T-helper 2 cell treated with Interferon-gamma antibody and Interleukin-4, amounts not matched to agents 100 ng/mL and 5 ng/mL, for 36 hours (primary cell): ENCODE measurements around the gene ZNF598. TPM values are rescaled to one million over a fixed set of nuclear protein-coding genes. Genes with fewer than 3 reads are reported as not detected.

ENCODE experiments used
- intact Hi-C: fragments of 100-400 bp; cut with micrococcal nuclease; formaldehyde crosslinking; loops from one replicate; pipeline ENCODE4 v1.15.1; 2023
- total RNA-seq: library from RNA; stranded (reverse); gene quantifications from 2 replicates; pipeline ENCODE4 v1.2.3, GENCODE V29; 2022

Gene ZNF598
- 58.9 and 63.6 TPM in 2 replicates for total RNA-seq

- intact Hi-C loops = loop anchor here (1.0 to 5.0 kb wide), 2 partner anchors 38 to 145 kb away; partner anchors contain the start of genes TBL3 and TRAF7
These were observed at the start of gene ZNF598 for GRCh38 chr16:2009791-2010510. TSS of gene ZNF598 (minus strand) at chr16:2009821.

DNA sequence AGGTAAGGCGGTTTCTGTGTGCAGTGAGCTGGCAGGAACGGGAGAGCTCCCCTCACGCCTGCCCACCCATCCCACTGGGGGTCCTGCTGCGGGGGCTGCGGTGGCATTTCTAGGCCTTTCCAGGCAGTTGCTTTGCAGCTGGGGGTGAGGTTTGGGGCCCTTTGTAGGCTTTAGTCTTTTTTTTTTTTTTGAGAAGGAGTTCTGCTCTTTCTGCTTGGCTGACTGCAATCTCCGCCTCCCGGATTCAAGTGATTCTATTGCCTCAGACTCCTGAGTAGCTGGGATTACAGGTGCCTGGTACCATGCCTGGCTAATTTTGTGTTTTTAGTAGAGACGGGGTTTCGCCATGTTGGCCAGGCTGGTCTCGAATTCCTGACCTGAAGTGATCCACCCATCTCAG, 49.3 kb upstream of the ZNF598 start:
- intact Hi-C loops = no loop called here

- intact Hi-C loops = no loop called here
These were observed 48.8 kb upstream of the ZNF598 start for GRCh38 chr16:2058420-2058819.

DNA sequence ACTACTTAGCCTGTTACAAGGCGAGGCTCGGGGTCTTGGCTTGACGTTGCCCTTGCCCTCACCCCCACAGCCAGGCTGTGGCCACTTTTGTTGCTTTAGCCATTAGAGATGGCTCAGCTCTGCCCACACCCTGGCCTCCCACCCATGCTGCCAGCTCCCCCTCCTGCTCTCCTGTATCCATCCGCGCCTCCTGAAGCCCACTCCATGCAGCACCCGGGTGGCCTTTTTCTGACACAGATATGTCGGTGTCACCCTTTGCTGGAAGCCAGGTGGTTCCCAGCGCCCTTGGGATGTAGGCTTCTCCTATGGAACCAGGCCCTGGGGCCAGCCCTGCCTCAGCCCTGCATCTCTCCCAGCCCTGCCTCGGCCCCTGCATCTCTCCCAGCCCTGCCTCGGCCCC, 47.8 kb upstream of the ZNF598 start:
- intact Hi-C loops = no loop called here

DNA sequence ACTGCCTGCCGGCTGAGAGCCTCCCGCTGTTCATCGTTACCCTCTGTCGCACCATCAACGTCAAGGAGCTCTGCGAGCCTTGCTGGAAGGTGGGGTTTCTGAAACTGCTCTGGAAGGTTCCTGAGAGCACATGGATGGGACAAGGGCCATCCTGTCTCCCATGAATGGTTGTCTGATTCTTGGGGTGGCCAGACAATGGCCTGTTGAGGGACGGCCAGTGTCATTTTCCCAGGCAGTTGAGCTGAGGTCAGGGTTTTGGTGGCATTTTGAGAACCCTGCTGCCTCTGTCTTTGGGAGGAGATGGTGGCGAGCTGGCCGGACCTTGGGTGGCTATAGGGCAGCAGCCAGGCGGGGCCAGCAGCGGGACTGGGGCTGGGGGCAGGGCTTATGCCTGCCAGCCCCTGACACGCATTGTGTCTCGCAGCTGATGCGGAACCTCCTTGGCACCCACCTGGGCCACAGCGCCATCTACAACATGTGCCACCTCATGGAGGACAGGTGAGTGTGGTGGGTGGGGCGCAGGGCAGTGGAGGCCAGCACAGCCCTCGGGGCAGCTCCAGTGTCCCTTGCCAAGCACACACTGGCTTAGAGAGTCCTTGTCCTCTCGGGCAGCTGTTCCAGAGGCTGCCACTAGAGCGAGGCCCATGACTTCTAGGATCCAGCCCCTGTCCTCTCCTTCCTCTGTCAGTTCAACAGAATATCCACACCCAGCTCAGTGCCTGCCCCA, 47.2 kb upstream of the ZNF598 start:
- intact Hi-C loops = no loop called here

GRCh38 chr16:2056077-2056476, 46.5 kb upstream of the ZNF598 start:
- intact Hi-C loops = no loop called here

DNA sequence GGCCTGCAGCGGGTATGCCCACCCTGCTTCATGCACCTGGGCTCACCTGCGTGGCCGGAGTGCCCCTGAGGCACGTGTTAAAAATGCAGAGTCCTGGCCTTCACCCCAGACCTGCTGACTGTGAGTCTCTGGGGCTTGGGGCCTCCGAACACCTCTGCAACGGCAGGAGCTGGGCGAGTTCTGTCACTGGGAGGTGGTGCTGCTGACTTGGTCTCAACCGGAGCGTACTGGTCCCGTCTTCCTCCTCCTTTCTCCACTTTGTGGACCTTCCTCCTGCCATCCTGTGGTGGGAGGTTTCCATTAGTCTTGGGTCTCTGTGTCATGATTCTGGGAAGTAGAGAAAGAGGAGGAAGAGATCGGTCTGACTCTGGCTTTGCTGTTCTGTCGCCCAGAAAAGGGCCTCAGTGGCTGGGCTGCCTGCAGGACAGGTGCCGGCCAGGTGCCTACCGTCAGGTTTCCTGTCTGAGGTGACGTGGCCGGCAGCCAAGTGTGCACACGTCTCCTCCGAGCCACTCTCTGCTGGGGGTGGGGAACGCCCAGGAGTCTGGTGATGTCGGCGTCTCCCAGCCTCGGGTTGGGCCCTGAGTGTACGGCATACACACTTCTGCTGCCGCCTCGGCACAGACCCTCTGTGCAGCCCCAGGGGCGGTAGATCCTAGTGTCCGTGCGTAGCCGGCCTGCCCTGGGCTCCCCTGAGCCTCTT, 45.1 kb upstream of the ZNF598 start:
- intact Hi-C loops = no loop called here

DNA sequence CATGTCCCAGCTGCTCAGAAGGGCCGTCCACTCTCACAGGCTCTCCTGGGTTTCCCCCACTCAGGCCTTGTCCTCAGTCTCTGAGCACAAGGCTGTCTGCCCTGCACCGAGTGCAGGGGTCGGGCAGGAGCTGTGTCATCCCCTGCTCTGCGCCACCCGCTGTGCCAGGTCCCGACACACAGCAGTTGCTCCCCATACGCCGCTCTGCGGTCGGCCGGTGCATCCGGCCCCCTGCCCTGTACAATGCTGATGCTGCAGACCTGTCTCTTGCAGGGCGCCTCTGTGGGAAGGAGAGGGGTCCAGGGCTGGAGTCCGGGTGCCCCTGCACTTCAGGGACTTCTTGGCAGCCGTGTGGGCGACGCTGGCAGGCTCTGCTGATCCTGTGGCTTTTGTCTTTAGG, 44.3 kb upstream of the ZNF598 start:
- intact Hi-C loops = no loop called here

- intact Hi-C loops = no loop called here
These were observed 43.6 kb upstream of the ZNF598 start for GRCh38 chr16:2053211-2053610.

GRCh38 chr16:2048116-2048543, 38.5 kb upstream of the ZNF598 start:
- intact Hi-C loops = no loop called here

DNA sequence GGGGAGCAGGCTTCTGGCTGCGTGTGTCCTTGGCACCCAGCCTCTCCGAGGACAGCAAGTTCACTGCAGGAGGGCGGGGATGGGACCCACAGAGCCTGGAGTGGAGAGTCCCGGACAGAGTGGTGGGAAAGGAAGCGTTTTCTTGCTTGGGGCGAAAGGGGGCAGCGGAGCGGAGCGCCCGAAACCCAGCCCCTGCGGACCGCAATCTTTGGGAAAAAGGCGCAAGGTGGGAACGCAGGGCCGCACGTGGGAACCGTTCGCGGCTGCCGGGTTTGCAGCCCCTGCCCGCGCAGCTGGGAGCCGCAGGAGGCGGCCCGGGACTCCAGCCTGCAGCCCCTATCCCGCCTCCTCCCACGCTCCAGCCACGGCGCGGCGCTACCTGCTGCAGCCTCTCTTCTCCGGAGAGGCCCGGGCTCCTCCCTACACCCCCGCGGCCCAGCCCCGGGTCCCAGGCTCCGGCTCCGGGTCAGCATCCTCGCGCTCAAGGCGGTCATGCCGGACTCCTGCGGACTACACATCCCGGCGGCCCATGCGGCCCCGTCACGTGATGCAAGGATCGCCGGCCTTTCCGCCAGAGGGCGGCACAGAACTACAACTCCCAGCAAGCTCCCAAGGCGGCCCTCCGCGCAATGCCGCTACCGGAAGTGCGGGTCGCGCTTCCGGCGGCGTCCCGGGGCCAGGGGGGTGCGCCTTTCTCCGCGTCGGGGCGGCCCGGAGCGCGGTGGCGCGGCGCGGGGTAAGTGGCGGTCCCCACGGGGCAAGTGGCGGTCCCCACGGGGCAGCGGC, 37.9 kb upstream of the ZNF598 start, which contains the start of the genes NTHL1 and TSC2:
TSS of gene NTHL1 (minus strand) at position 505 of the 786 bp plus-strand sequence. CDS start at position 494, 11 bp downstream.
TSS of gene TSC2 (plus strand) at position 656 of the 786 bp plus-strand sequence. CDS start 631 bp downstream, outside the sequence.
- intact Hi-C loops = loop anchor here (1.0 kb wide), 2 partner anchors 24 to 108 kb away; partner anchors contain the start of gene TRAF7

- intact Hi-C loops = loop anchor here (1.0 kb wide), 2 partner anchors 24 to 108 kb away; partner anchors contain the start of gene TRAF7
These were observed 37.3 kb upstream of the ZNF598 start for GRCh38 chr16:2046893-2047329.

DNA sequence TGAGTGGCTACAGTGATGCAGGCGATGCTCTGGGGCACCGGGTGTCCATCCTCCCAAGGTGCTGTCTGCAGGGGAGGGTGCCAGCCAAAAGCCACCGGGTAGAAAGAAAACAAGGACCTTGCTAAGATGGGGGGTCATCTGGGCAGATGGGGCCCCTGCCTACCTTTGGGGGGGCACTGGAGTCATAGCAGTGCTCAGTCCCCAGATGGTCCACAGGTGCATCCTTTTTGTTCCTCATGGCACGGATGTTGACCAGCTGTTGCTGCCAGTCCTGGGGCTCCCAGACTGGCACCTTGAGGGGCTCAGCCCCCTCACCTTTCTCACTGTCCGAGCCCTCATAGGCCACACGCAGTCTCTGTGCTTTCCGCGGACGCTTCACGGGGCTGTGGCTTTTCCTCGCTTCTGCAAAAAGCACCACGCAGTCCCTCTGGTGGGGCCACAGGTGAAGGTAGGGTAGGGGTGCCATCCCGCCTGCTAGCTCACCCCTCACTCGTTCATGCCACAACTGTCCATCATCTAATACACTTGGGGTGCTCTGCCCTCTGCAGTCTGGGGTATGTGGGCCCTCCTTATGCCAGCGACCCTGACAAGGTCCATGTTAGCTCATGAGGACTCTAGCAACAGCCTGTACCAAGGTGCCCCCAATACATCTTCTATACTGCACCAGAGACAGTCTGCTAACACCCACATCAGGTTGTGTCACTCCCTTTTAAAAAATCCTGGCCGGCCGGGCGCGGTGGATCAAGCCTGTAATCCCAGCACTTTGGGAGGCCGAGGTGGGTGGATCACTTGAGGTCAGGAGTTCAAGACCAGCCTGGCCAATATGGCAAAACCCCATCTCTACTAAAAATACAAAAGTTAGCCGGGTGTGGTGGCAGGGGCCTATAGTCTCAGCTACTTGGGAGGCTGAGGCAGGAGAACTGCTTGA, 36.6 kb upstream of the ZNF598 start:
- intact Hi-C loops = no loop called here

GRCh38 chr16:2044541-2044940, 34.9 kb upstream of the ZNF598 start:
- intact Hi-C loops = no loop called here

- intact Hi-C loops = no loop called here
These were observed 34.2 kb upstream of the ZNF598 start for GRCh38 chr16:2043667-2044451.

DNA sequence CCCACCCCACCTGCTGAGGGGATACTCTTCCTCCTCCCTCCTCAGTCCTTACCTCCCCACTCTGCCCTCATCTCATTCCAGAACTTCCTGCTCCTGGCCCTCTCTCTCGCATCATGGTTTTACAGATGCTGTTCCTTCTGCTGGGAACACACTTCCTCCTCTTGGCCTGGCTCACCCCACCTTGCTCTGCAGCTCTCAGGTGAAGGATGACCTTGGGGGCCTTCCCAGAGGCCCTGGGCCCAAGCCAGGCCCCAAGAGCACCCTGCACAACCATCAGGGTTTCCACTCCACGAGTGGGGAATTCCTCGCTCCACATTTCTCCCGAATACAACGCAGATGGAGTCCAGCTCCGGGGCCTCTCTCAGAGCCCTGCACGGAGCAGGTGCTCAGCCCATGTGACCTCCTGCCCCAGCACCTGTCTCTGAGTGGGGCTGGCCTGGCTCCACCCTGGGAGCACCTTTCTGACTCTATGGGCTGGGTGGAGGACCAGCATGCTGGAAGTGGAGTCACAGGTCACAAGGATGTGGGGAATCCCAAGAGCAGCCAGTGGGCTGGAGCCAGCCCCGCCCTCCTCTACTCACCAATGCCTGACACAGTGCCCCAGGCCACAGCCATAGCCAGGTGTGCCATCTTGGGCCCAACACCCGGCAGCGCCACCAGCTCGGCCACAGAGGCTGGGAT, 33.5 kb upstream of the ZNF598 start:
- intact Hi-C loops = no loop called here

DNA sequence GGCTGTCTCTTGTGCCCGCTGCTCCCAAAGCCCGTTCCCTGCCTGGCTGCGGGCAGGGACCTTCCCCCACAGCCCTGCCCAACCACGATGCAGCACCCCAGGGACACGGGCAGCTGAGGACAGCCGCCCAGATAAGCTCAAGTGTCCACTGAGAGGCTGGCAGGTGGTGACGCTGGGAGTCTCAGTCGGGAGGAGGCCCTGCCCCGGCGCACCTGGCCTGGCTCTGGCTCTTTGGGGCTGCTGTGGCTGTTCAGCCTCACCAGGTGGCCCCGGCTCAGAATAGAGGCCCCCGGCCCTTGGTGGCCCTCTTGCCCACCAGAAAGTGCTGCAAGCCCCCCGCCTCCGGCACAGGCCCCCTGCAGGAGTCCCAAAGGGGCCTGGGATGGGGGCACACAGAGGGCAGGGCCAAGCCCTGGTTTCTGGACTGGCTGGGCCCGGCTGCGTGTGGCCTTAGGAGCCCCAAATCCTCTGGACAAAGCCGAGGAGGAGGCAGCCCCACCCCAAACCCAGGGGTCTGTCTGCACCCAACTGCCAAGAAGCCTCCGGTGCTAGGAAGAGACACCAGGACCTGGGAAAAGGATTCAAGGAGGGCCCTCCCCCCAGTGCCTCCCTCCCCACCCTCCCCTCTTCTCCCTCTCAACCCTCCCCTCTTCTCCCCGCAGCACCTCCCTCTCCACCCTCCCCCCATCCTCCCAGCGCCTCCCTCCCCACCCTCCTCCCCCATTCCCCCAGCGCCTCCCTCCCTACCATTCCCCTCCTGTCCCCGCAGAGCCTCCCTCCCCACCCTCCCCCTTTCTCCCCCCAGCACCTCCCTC, 32.8 kb upstream of the ZNF598 start:
- intact Hi-C loops = no loop called here
